ENCODE data around the gene PCIF1. TPM values are rescaled to one million over a fixed set of nuclear protein-coding genes. Genes with fewer than 3 reads are reported as not detected.
A peak's percentile ranks its signal among the peaks of the same experiment; 100 is the strongest.

Gene PCIF1
- total and polyA plus RNA-seq, 9 of the 15 experiments (the other 6 are each of a cell fraction or from before 2014, with no cell fraction given): 5.8 to 29.4 (median 11.3) TPM

- no peak for TF ChIP-seq HINFP (tag; conservative IDR thresholded peaks at IDR 0.05; ENCODE audit: low read depth)
- TF ChIP-seq PRMT5 (CRISPR knock-in tag; IDR thresholded peaks at IDR 0.05): peak; percentile 44; the same call in 1 of the 2 replicates
- no peak for TF ChIP-seq PRPF4 (IDR thresholded peaks at IDR 0.05; ENCODE audit: insufficient read depth, low read depth, low read length, poor library complexity, severe bottlenecking)
- no peak for TF ChIP-seq ZNF133 (CRISPR knock-in tag; IDR thresholded peaks at IDR 0.05)
- TF ChIP-seq CEBPG (CRISPR knock-in tag; IDR thresholded peaks at IDR 0.05): no peak
- peak; percentile 25 to 40; a peak in 1 of 4 replicates for TF ChIP-seq CEBPG (tag; conservative IDR thresholded peaks at IDR 0.05 in 1 of 2, IDR thresholded peaks at IDR 0.05 in 1 of 2)
- no peak for TF ChIP-seq UBTF (IDR thresholded peaks at IDR 0.05; ENCODE audit: borderline replicate concordance in 1 of 2, low read depth in 2 of 2, low read length in 2 of 2)
- peak; percentile 62; the same call in 1 of the 2 replicates for TF ChIP-seq HBP1 (CRISPR knock-in tag; IDR thresholded peaks at IDR 0.05)
- TF ChIP-seq XRCC3 (IDR thresholded peaks at IDR 0.05): no peak
- peak; percentile 77 for TF ChIP-seq ZBTB2 (IDR thresholded peaks at IDR 0.05)
- no peak for TF ChIP-seq IRF2 (CRISPR knock-in tag; IDR thresholded peaks at IDR 0.05)
- TF ChIP-seq ELF1 (tag; IDR thresholded peaks at IDR 0.05): peak; percentile 94
- TF ChIP-seq PTTG1 (tag; IDR thresholded peaks at IDR 0.05; ENCODE audit: low read depth): no peak
- no peak for TF ChIP-seq ZBTB5 (IDR thresholded peaks at IDR 0.05)
- TF ChIP-seq CCAR2 (IDR thresholded peaks at IDR 0.05; ENCODE audit: low read depth, low read length): no peak
- no peak for TF ChIP-seq SMARCA4 (IDR thresholded peaks at IDR 0.05)
- TF ChIP-seq ID3 (CRISPR knock-in tag; IDR thresholded peaks at IDR 0.05): no peak
- TF ChIP-seq ID3 (tag; IDR thresholded peaks at IDR 0.05): peak; percentile 89
These were observed 37.4 kb downstream of the PCIF1 start, which contains the start of gene ZNF335 (continued) for GRCh38 chr20:45971675-45972499.

All from K562 (cell line).